T-helper 2 cell (primary cell): ENCODE data around the gene NAPSA.

Source experiments
- DNase-seq, 5 experiments: peaks; one replicate each; pipeline versions ENCODE4 v3.0.0 to v3.0.0-alpha.2; 2012 to 2022

Gene NAPSA

DNA sequence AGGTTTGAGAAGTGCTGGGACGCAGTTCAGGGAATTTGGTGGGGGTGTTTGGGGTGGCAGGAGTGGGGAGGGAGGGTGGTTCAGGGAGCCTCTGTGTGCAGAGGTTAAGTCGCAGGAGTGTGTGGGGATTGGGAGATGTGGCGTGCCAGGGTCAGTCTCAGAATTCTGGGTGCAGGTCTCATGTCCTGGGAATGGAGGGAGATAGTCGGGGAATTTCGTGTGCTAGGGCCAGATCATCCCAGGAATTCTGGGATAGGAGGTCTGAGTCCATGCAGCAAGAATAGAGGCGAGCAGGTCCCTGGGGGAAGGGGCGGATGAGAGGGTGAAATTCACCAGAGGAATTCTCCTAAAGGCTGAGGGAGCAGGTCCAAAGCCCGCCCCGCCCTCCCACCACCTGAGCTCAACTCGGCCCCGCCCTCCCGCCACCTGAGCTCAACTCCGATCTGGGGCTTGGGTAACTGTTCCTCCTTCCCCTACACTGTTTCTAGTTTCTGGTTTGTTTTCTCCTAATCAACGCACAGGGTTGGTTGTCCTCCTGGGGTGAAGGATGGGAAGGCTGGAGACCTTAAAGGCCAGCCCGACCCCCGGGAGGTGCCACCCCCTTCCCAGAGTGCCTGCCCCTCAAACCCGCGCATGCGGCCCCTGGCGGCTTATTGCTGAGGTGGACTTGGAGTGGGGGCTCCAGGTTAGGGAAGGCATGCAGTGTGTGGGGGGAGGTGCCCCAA, 51.5 kb downstream of the NAPSA start:
- DNase-seq, result no peak

DNA sequence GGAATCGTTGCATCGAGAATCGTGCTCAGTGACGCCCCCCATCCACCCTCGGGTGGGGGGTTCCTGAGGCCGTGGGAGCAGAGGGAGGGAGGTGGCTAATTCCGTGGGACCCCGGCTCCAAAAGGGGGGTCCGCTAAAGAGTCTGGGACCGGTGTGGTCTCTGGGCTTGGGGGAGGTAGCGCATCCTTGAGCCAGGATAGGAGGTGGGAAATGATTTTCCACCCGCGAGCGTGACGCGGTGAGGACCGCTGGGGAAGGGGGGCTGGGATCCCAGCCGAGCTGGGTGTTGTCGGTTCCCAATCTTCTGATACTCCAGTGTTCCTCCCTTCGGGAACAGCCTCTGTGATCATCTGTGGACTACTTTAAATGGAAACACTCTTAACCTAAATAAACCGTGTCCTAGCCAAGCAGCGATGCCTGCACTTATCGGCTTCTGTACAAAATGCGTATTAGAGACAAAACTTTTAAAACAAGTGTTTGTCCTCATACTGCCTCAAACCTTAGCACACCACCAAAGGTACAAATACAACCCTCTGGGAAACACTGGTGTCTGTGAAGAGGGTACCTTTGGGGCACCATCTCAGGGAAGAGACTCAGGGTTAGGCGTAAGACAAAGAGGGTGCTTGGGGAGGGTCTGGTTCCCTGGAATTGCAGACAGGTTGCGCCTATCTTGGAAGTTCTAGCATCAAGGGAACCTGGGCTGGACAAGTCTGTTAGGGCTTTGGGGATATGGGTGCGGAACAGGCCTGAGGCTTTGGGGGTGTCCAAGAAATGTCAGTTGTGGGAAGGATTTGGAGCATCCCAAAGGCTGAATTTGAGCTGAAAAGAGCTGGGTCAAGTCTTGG, 52.2 kb downstream of the NAPSA start:
- no peak for DNase-seq

GRCh38 chr19:50311723-50312635, 53.5 kb downstream of the NAPSA start:
- peak in 1 of 5 experiments; percentile 29 for DNase-seq

DNA sequence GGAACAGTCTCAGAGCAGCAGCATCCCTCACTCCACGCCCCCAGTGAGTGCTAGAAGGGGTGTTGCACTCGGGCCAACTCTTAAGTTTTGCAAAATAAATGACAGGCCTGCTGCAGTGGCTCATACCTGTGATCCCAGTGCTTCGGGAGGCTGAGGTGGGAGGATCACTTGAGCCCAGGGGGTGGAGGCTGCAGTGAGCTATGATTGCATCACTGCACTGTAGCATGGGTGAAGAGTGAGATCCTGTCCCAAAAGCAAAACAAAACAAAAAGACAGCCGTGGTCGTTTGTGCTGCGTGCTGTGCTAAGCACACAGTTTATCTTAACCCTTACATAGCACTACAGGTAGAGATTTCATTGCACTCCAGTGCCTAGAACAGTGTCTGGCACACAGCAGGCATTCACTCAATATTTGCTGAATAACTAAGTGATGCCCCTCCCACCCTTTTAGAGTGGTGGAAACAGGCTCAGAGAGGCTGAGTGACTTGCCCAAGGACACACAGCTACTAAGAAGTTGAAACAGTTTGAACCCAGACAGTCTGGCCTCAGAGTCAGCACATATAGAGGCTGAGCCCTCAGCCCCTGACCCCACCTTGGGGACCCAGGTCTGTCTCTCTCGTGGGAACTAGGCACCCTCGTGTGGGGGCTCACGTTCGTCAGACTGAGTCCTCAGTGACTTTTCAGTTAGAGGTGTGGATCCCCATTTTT, 54.5 kb downstream of the NAPSA start:
- no peak for DNase-seq

DNA sequence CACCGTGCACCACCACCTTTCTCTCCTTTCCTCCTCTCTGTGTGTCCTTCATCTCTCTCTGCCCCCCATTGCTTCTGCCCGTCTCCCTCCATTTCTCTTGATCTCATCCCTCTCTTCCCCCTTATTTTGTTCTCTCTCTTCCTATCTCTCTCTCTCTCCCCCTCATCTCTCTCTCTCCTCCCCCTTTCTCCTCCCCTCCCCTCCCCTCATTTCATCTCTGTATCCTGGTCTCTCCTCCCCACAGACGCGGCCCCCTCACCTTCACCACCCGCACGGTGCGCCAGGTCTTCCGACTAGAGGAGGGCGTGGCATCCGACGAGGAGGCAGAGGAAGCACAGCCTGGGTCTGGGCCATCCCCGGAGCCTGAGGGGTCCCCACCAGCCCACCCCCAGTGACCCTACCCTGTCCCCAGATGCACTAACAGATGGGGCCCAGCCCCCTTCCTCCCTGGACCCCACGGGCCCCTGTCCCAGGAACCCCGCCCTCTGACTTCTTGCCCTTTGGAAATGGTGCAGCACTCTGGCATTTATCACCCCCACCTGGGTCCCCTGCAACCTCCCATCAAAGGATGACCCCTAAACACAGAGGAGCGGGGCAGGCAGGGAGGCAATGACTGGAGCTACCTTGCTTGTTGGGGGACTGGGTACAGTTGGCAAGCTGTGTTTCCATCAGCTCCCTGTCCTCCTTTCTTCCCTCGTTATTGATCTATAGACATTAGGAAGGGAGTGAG, 55.9 kb downstream of the NAPSA start:
- DNase-seq, result no peak

GRCh38 chr19:50308991-50309390, 56.4 kb downstream of the NAPSA start:
- no peak for DNase-seq
